Lower leg skin (tissue), 4 donors: ENCODE data around the gene PRKCZ. TPM values are rescaled to one million over a fixed set of nuclear protein-coding genes. Genes with fewer than 3 reads are reported as not detected.

Experiments used
- DNase-seq, 2 donors: peaks; one replicate each; pipeline ENCODE4 v3.0.0-alpha.2; 2019; ENCODE audit warnings: low spot score in 2 of 2
- H3K4me3 ChIP-seq: fragments of 200-600 bp; sonication (generic); 2 replicates; pipeline ENCODE4 v1.5.1; 2017; ENCODE audit warnings: mild to moderate bottlenecking, low read depth; ENCODE audit not compliant: poor library complexity, severe bottlenecking
- CTCF ChIP-seq, 3 donors: fragments of 450-650 bp; IDR thresholded peaks; one replicate each; pipeline ENCODE4 v1.5.1; 2016; ENCODE audit warnings: antibody characterized with exemption in 3 of 3, mild to moderate bottlenecking in 3 of 3, moderate library complexity in 2 of 3
- POLR2A ChIP-seq, 2 donors: fragments of 450-650 bp; IDR thresholded peaks; one replicate each; pipeline ENCODE4 v1.6.1; 2016 to 2017; ENCODE audit warnings: antibody characterized with exemption in 2 of 2, mild to moderate bottlenecking in 1 of 2, moderate library complexity in 1 of 2
- WGBS, 2 donors: methylation state at CpG; one replicate each; pipeline ENCODE4 v1.1.5; 2018; 5-methylcytosine and 5-hydroxymethylcytosine counted together
- intact Hi-C: fragments of 100-400 bp; cut with DNase I; formaldehyde crosslinking; loops from one replicate; pipeline ENCODE4 v1.15.0; 2023; ENCODE audit warnings: low total_unique reads
- total RNA-seq, 4 donors: library from RNA; depleted of rRNA; stranded (reverse); fragments of >200 nt; gene quantifications; one replicate each; pipeline ENCODE4 v1.1.0, GENCODE V29; 2016

Gene PRKCZ
- total RNA-seq, 4 donors from 2014 or later = 25.9 to 32.2 (median 26.8) TPM

GRCh38 chr1:2133039-2133878, 83.0 kb downstream of the PRKCZ start:
- H3K4me3 ChIP-seq = no peak overlapping the region
- 7 to 9% methylated on average over 55 to 57 of the region's 63 CpGs for WGBS, 2 donors
- peak; percentile 97 to 99 for DNase-seq
- intact Hi-C loops = no loop called here
- TF ChIP-seq POLR2A (IDR thresholded peaks at IDR 0.05) (no peak), CTCF (IDR thresholded peaks at IDR 0.05) (no peak)

GRCh38 chr1:2133879-2134215, 83.6 kb downstream of the PRKCZ start:
- no peak overlapping the region for H3K4me3 ChIP-seq
- DNase-seq = no peak
- TF ChIP-seq POLR2A (IDR thresholded peaks at IDR 0.05) (no peak), CTCF (IDR thresholded peaks at IDR 0.05) (no peak)
- intact Hi-C loops = no loop called here
- 74 to 89% methylated on average over 8 to 17 of the region's 17 CpGs for WGBS, 2 donors

GRCh38 chr1:2134266-2134620, 84.0 kb downstream of the PRKCZ start:
- 81% methylated on average over 9 of the region's 9 CpGs for WGBS, 2 donors
- intact Hi-C loops = no loop called here
- no peak for DNase-seq

GRCh38 chr1:2134621-2135307, 84.6 kb downstream of the PRKCZ start:
- TF ChIP-seq POLR2A (IDR thresholded peaks at IDR 0.05) (no peak), CTCF (IDR thresholded peaks at IDR 0.05) (no peak)
- no peak overlapping the region for H3K4me3 ChIP-seq
- no peak for DNase-seq
- 76 to 81% methylated on average over 40 of the region's 40 CpGs for WGBS, 2 donors
- intact Hi-C loops = no loop called here

More at GRCh38 chr1:2134266-2134620, 84.0 kb downstream of the PRKCZ start:
- TF ChIP-seq POLR2A (IDR thresholded peaks at IDR 0.05) (no peak), CTCF (IDR thresholded peaks at IDR 0.05) (no peak)
- no peak overlapping the region for H3K4me3 ChIP-seq

GRCh38 chr1:2135441-2135841, 85.2 kb downstream of the PRKCZ start:
- peak; percentile 46 to 91 for DNase-seq
- intact Hi-C loops = no loop called here
- TF ChIP-seq POLR2A (IDR thresholded peaks at IDR 0.05) = no peak
- TF ChIP-seq CTCF (IDR thresholded peaks at IDR 0.05) = no peak
- 26 to 31% methylated on average over 13 of the region's 13 CpGs for WGBS, 2 donors
- no peak overlapping the region for H3K4me3 ChIP-seq
